Renal cortex interstitium (tissue), 15 donors: Measurements from ENCODE around the gene POMC. TPM values are rescaled to one million over a fixed set of nuclear protein-coding genes. Genes with fewer than 3 reads are reported as not detected.
A peak's percentile ranks its signal among the peaks of the same experiment; 100 is the strongest.
"Not testable (repeated sequence)": the region's sequence is repeated elsewhere in the genome, so short reads cannot be mapped to it uniquely, and the experiment has no call there.

Source experiments
- DNase-seq, 11 donors: peaks; one replicate each; pipeline ENCODE4 v3.0.0-alpha.2; 2013; ENCODE audit warnings: low read depth in 9 of 11, low spot score in 4 of 11; ENCODE audit errors: extremely low read depth in 1 of 11
- long read RNA-seq, 16 experiments: transcript quantifications; one replicate each; lab custom pipeline, GENCODE V29; 2026
- polyA plus RNA-seq, 3 donors: library from polyadenylated mRNA; unstranded; fragments of 120-200 nt; gene quantifications; one replicate each; pipeline ENCODE4 v1.2.1, GENCODE V29; 2013; ENCODE audit not compliant: insufficient read length in 3 of 3

The POMC gene
- 10 to 100 TPM in 1 of 3 donors, 1 to 10 TPM in 2; 3.1 to 13.1 (median 8.4) TPM for polyA plus RNA-seq
- long read RNA-seq, donor 1, transcript POMC-203 (3 exons, 959 nt) = major isoform, 6 of 6 reads
- long read RNA-seq, donor 1, partial matches to known transcripts = 0 of 6 reads
- long read RNA-seq, donor 1, other reads (novel, unspliced or antisense) = 0 of 6 reads
- long read RNA-seq, donor 2, transcript POMC-203 (3 exons, 959 nt) = major isoform, 6 of 13 reads
- long read RNA-seq, donor 2, partial matches to known transcripts = 6 of 13 reads
- long read RNA-seq, donor 2, other reads (novel, unspliced or antisense) = 0 of 13 reads
- long read RNA-seq, donor 3, transcript POMC-203 (3 exons, 959 nt) = major isoform, 7 of 7 reads
- long read RNA-seq, donor 3, partial matches to known transcripts = 0 of 7 reads
- long read RNA-seq, donor 3, other reads (novel, unspliced or antisense) = 0 of 7 reads
- long read RNA-seq, donor 4, transcript POMC-203 (3 exons, 959 nt) = major isoform, 9 of 9 reads
- long read RNA-seq, donor 4, partial matches to known transcripts = 0 of 9 reads
- long read RNA-seq, donor 4, other reads (novel, unspliced or antisense) = 0 of 9 reads
- long read RNA-seq, donor 5 = 0 reads
- long read RNA-seq, donor 6, partial matches to known transcripts = 0 of 2 reads
- long read RNA-seq, donor 6, other reads (novel, unspliced or antisense) = 0 of 2 reads
- long read RNA-seq, donor 7, transcript POMC-203 (3 exons, 959 nt) = major isoform, 5 of 5 reads
- long read RNA-seq, donor 7, partial matches to known transcripts = 0 of 5 reads
- long read RNA-seq, donor 7, other reads (novel, unspliced or antisense) = 0 of 5 reads
- long read RNA-seq, donor 8, transcript POMC-203 (3 exons, 959 nt) = major isoform, 8 of 10 reads
- long read RNA-seq, donor 8, partial matches to known transcripts = 0 of 10 reads
- long read RNA-seq, donor 8, other reads (novel, unspliced or antisense) = 0 of 10 reads
- long read RNA-seq, donor 9, transcript POMC-203 (3 exons, 959 nt) = major isoform, 8 of 23 reads
- long read RNA-seq, donor 9, partial matches to known transcripts = 14 of 23 reads
- long read RNA-seq, donor 9, other reads (novel, unspliced or antisense) = 0 of 23 reads
- long read RNA-seq, donor 10, partial matches to known transcripts = 0 of 4 reads
- long read RNA-seq, donor 10, other reads (novel, unspliced or antisense) = 0 of 4 reads
- long read RNA-seq, donor 11, partial matches to known transcripts = 0 of 4 reads
- long read RNA-seq, donor 11, other reads (novel, unspliced or antisense) = 0 of 4 reads
- long read RNA-seq, donor 12, partial matches to known transcripts = 16 of 20 reads
- long read RNA-seq, donor 12, other reads (novel, unspliced or antisense) = 0 of 20 reads
- long read RNA-seq, donor 13, transcript POMC-203 (3 exons, 959 nt) = major isoform, 11 of 36 reads
- long read RNA-seq, donor 13, partial matches to known transcripts = 22 of 36 reads
- long read RNA-seq, donor 13, other reads (novel, unspliced or antisense) = 0 of 36 reads
- long read RNA-seq, donor 14, partial matches to known transcripts = 19 of 23 reads
- long read RNA-seq, donor 14, other reads (novel, unspliced or antisense) = 0 of 23 reads
- long read RNA-seq, donor 15, partial matches to known transcripts = 0 of 3 reads
- long read RNA-seq, donor 15, other reads (novel, unspliced or antisense) = 0 of 3 reads
- long read RNA-seq, donor 16, transcript POMC-203 (3 exons, 959 nt) = major isoform, 16 of 16 reads
- long read RNA-seq, donor 16, partial matches to known transcripts = 0 of 16 reads
- long read RNA-seq, donor 16, other reads (novel, unspliced or antisense) = 0 of 16 reads

GRCh38 chr2:25168256-25169072 is at the start of gene POMC:
POMC (minus strand) TSS chr2:25168580; CDS start chr2:25164772, 3,808 bp downstream.
- DNase-seq = peak in 4 of 11 donors; percentile 31 to 46 (median 38)

- no peak for DNase-seq
These were observed 49.7 kb upstream of the POMC start for GRCh38 chr2:25218100-25218499.

DNA sequence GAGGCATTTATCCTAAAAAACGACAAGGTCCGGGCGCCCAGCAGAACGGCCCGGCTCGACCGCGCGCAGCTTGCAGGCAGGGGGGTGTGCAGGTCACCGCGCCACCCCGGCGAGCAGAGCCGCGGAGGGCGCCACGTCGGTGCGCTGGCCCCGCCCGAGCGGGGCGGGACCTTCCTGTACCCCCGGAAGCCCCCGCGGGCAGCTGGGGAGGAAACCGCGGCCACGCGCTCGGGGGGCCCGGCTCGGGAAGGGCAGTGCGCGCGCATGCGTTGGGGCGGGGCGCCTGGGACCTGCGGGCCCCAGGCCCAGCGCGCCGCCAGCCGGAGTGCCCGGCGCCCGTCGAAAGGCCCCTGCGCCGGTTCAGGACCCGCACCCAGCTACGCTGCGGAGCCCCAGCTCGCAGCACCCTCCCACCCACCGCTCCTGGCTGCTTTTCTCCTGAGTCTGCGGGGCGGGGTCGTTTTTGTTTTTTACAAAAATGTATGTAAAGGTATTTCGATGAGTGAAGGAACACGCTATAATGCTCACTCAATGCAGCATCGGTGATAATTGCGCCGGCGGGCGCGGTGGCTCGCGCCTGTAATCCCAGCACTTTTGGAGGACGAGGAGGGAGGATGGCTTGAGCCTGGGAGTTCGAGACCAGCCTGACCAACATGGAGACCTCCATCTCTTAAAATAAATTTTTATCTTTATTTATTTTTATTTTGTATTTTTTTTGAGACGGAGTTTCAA is 47.7 kb upstream of the POMC start:
- DNase-seq = peak in 8 of 11 donors; percentile 48 to 77 (median 71)

DNA sequence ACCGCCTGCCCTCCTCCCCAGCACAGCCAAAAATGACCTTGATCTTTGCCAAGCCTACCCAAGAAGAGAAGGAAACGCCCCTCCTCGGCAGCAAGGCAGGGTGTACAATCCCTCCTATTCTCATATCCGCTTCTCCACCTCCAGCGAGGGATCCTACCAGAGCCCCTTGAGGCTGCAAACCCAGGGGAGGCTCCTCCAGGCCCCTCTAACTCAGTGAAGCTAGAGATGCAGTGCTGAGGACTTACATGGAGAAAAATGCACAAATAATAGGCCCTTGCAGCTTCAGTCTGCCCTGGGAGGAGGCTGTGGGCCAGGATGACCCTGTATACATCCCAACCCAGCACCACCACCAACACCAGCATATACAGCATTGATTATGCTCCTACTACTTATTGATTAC is 46.9 kb upstream of the POMC start:
- DNase-seq = no peak

DNA sequence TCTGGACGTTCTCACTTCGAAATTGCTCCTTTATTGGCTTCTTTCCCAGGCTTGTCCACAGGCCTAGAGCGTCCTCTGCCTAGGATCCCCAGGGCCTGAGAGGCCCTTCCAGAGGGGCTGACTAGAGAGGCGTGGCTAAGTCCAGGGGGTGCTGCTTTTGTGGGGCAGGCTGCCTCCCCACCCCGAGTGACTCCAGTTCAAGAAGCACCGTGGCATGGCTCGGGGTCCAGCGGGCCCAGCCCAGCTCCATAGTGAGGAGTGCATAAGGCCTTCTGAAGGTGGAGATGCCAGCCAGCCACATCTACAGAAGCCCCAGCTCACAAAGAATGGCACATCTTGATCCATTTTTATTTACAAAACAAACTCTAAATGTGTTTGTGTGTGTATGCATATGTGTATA is 44.8 kb upstream of the POMC start:
- no peak for DNase-seq

- DNase-seq = not testable (repeated sequence)
These were observed 42.5 kb upstream of the POMC start for GRCh38 chr2:25210923-25211322.

DNA sequence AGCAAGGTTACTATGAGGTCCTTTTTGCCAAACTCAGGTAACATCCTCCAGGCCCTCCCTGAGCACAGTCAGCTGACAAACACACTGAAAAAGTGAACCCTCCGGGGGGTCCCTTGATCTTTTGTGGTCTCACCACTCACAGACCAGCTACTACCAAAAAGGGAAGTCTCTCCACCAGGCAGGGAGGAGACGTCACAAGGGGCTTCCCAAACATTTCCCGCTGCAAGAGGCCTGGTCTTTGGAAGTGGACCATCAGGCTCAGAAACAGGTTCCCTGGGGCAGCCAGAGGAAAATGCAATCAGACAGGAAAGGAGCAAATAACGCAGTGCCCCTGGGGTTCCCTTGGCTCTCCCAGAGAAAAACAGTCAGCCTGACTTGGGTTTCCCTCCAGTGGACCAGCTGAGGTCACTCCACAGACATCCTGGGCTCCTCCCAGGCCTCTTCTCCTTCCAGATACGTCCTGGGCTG is 38.7 kb upstream of the POMC start:
- DNase-seq = no peak

GRCh38 chr2:25204190-25204838 is 35.9 kb upstream of the POMC start:
- no peak for DNase-seq

- DNase-seq = no peak
These were observed 33.9 kb upstream of the POMC start for GRCh38 chr2:25202275-25202674.

DNA sequence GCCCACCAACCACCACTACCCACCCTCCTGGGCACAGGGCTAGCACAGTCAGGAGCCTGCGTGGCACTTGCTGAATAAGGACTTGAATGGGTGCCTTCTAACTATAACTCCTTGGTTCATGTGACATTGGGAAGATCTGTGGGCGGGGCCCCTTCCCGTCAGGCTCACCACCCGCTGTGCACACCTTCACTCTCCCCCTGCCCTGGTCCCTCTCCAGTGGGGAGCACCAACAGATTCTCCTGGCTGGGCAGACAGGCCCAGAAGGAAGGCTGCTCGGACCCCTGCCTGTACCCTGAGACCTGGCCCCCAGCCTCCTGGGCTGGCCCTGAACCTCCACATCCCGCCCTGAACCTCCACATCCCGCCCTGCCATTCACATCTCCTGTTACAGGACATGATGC is 33.4 kb upstream of the POMC start:
- DNase-seq = no peak

- no peak for DNase-seq
These were observed 32.9 kb upstream of the POMC start for GRCh38 chr2:25201265-25201664.

- DNase-seq = no peak
These were observed 30.2 kb upstream of the POMC start for GRCh38 chr2:25198576-25198975.

DNA sequence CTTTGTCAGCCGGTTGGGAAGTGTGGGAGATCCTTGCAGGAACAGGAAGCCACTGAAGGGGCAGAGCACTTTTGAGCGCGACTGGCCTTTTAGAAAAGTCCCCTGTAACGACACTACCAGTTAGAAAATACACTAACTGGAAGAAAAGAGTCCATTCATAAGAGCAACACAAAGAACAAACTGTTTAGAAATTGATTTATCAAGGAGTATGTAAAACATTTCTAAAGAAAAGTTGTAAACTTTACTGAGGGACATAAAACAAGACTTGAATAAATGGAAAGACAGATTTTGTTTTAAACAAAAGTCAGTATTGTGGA is 29.8 kb upstream of the POMC start:
- no peak for DNase-seq

GRCh38 chr2:25197336-25198208 is 29.2 kb upstream of the POMC start:
- DNase-seq = no peak

- no peak for DNase-seq
These were observed 26.3 kb upstream of the POMC start for GRCh38 chr2:25194576-25195122.
